Measurements from ENCODE around the gene ATM.

ATM gene

DNA sequence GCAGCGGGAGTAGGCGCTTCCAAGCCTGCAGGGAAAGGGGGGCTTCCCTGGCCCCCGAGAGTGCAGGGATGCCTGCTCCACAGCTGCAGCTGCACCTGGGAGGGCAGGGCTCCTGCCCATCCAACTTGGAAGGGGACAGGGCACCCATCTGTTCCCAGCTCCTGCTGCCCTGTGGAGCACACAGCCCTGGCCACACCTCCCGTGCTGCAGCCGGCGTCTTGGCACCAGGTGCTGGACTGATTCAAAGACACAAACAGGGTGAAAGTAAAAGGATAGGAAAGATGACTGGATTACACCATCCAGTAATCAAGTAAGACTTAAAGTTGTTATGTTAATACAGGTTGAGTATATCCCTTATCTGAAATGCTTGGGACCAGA, 15.2 kb upstream of the ATM start:
- TF ChIP-seq ZFX (IDR thresholded peaks at IDR 0.05; ENCODE audit: borderline replicate concordance): no peak
- TF ChIP-seq CTCF (IDR thresholded peaks at IDR 0.05): no peak
- no peak overlapping the region for H3K27ac ChIP-seq

- no peak for TF ChIP-seq CTCF (IDR thresholded peaks at IDR 0.05)
- TF ChIP-seq ZFX (IDR thresholded peaks at IDR 0.05; ENCODE audit: borderline replicate concordance): no peak
- no peak overlapping the region for H3K27ac ChIP-seq
Measured at GRCh38 chr11:108210441-108210840, 12.4 kb upstream of the ATM start.

DNA sequence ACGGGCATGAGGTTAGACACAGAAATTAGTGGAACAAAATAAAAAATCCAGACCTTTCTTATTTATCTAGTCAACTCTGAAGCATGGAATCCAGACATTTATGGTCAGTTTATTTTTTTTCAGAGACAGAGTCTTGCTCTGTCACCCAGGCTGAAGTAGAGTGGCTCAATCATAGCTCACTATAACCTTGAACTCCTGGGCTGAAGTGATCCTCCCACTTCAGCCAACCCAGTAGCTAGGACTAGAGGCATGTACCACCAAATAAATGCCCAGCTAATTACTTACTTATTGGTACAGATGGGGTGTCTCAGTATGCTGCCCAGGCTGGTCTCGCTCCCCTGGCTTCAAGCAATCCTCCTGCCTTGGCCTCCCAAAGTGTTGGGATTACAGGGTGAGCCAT, 9.1 kb upstream of the ATM start:
- no peak for TF ChIP-seq ZFX (IDR thresholded peaks at IDR 0.05; ENCODE audit: borderline replicate concordance)
- TF ChIP-seq CTCF (IDR thresholded peaks at IDR 0.05): no peak
- H3K27ac ChIP-seq: no peak overlapping the region

DNA sequence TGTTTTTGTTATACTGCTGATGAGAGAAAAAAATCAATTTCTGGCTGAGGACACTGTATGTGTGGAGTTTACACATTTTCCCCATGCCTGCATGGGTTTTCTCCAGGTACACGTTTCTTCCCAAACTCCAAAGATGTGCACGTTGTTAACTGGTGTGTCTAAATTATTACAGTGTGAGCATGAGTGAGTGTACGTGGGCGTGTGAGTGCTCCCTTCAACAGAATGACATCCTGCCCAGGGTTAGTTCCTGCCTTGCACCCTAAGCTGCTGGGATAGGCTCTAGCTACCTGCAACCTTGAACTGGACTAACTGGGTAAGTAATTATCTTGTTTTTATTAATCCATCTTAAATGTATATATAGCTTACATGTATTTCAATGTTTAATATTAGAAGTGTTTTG, 5.9 kb upstream of the ATM start:
- no peak overlapping the region for H3K27ac ChIP-seq
- TF ChIP-seq ZFX (IDR thresholded peaks at IDR 0.05; ENCODE audit: borderline replicate concordance) (no peak), CTCF (IDR thresholded peaks at IDR 0.05) (no peak)

- no peak for TF ChIP-seq CTCF (IDR thresholded peaks at IDR 0.05)
- TF ChIP-seq ZFX (IDR thresholded peaks at IDR 0.05; ENCODE audit: borderline replicate concordance): no peak
- H3K27ac ChIP-seq: no peak overlapping the region
Measured at GRCh38 chr11:108218455-108218854, 4.4 kb upstream of the ATM start.

- TF ChIP-seq ZFX (IDR thresholded peaks at IDR 0.05; ENCODE audit: borderline replicate concordance) (no peak), CTCF (IDR thresholded peaks at IDR 0.05) (no peak)
- no peak overlapping the region for H3K27ac ChIP-seq
Measured at GRCh38 chr11:108218912-108219783, 3.7 kb upstream of the ATM start.

DNA sequence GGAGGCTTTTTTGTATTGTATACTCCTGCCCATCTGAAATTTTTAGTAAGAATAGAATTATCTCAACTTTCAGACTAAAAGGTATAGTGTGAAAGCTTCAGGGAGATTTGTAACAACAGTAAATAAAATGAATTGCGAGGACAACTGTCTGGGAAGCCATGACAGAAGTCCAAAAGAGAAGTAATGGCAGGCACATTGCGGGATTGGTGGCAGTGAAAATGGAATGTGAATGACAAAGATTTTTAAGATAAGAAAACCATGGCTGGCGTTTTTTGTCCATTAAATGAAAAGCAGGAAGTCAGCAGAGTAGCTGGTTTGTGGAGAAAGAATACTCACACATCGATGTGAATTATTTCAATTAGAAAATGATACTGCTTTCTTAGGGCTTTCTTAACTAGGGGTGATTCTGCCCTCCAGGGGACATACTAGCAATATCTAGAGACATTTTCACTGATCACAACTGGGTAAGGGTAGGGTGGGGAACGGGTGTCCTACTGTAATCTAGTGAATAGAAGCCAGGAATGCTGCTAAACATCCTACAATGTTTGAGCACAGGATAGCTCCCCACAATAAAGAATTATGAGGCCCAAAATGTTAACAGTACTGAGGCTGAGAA, 2.0 kb upstream of the ATM start:
- TF ChIP-seq ZFX (IDR thresholded peaks at IDR 0.05; ENCODE audit: borderline replicate concordance) (no peak), CTCF (IDR thresholded peaks at IDR 0.05) (no peak)
- no peak overlapping the region for H3K27ac ChIP-seq

Measured in 22Rv1 (cell line).